Right lobe of liver (tissue), 4 donors: Measurements from ENCODE around the gene ISX.

Experiments
- POLR2A ChIP-seq: fragments of 450-650 bp; IDR thresholded peaks from one replicate; pipeline ENCODE4 v1.6.1; 2017; ENCODE audit warnings: antibody characterized with exemption, mild to moderate bottlenecking
- TF ChIP-seq, protein P1 (sequence below), 4 donors: fragments of 200-600 bp in 3 of 4; fragments of 450-650 bp in 1 of 4; IDR thresholded peaks; one replicate each; pipeline versions ENCODE4 v1.5.1 to v1.8.0; 2016 to 2022; ENCODE audit warnings: antibody characterized with exemption in 4 of 4, mild to moderate bottlenecking in 2 of 4
- donor health status: DM: no; HTN: no; CAD: no.
- donor health status: DM: no; HTN: no; CAD: no.
- donor health status: DM: no; HTN: yes; CAD: no.

- TF ChIP-seq, protein P1, sequence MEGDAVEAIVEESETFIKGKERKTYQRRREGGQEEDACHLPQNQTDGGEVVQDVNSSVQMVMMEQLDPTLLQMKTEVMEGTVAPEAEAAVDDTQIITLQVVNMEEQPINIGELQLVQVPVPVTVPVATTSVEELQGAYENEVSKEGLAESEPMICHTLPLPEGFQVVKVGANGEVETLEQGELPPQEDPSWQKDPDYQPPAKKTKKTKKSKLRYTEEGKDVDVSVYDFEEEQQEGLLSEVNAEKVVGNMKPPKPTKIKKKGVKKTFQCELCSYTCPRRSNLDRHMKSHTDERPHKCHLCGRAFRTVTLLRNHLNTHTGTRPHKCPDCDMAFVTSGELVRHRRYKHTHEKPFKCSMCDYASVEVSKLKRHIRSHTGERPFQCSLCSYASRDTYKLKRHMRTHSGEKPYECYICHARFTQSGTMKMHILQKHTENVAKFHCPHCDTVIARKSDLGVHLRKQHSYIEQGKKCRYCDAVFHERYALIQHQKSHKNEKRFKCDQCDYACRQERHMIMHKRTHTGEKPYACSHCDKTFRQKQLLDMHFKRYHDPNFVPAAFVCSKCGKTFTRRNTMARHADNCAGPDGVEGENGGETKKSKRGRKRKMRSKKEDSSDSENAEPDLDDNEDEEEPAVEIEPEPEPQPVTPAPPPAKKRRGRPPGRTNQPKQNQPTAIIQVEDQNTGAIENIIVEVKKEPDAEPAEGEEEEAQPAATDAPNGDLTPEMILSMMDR (IDR thresholded peaks at IDR 0.05): no peak
- TF ChIP-seq POLR2A: no peak
Measured at GRCh38 chr22:35039625-35040024, 26.3 kb upstream of the ISX start.
